Neural progenitor cell (in vitro differentiated cells): ENCODE measurements around the gene ITGB5.

Source experiments
- CTCF ChIP-seq: fragments of 200-600 bp; sonication (generic); IDR thresholded peaks from 2 replicates; pipeline ENCODE4 v1.5.1; 2017; ENCODE audit warnings: antibody characterized with exemption, mild to moderate bottlenecking
- EZH2 ChIP-seq: fragments of 200-600 bp; sonication (generic); IDR thresholded peaks from 2 replicates; pipeline ENCODE4 v1.6.1; 2017; ENCODE audit warnings: antibody characterized with exemption, mild to moderate bottlenecking, moderate library complexity

GRCh38 chr3:124883766-124884473 lies 3.2 kb downstream of the ITGB5 start:
- no peak for TF ChIP-seq CTCF
- TF ChIP-seq EZH2, result no peak
